GM21529 (cell line): ENCODE data around the gene KLHL22.

ENCODE experiments used
- ATAC-seq: cut with Tn5 transposase; IDR thresholded peaks from one replicate; pipeline ENCODE4 v1.9.1; 2021; ENCODE audit not compliant: unreplicated experiment

KLHL22 gene

GRCh38 chr22:20449819-20450550, 45.6 kb downstream of the KLHL22 start:
- no peak for ATAC-seq

- ATAC-seq, result no peak
Observed at GRCh38 chr22:20448630-20449029, 47.0 kb downstream of the KLHL22 start.

- ATAC-seq, result no peak
Observed at GRCh38 chr22:20446383-20446970, 49.1 kb downstream of the KLHL22 start.

- ATAC-seq, result no peak
Observed at GRCh38 chr22:20444325-20444724, 51.3 kb downstream of the KLHL22 start.

GRCh38 chr22:20442485-20443284, 52.9 kb downstream of the KLHL22 start:
- ATAC-seq, result no peak

- ATAC-seq, result no peak
Observed at GRCh38 chr22:20441631-20442484, 53.7 kb downstream of the KLHL22 start.

- ATAC-seq, result no peak
Observed at GRCh38 chr22:20440637-20441591, 54.7 kb downstream of the KLHL22 start.

GRCh38 chr22:20439928-20440575, 55.5 kb downstream of the KLHL22 start:
- ATAC-seq, result no peak

- no peak for ATAC-seq
Observed at GRCh38 chr22:20439556-20439927, 56.1 kb downstream of the KLHL22 start.

GRCh38 chr22:20438678-20439492, 56.7 kb downstream of the KLHL22 start:
- no peak for ATAC-seq

GRCh38 chr22:20438427-20438677, 57.2 kb downstream of the KLHL22 start:
- no peak for ATAC-seq

- ATAC-seq, result no peak
Observed at GRCh38 chr22:20437613-20438426, 57.8 kb downstream of the KLHL22 start, which contains the start of gene SCARF2. SCARF2 (minus strand) TSS chr22:20437825; CDS start chr22:20437754, 71 bp downstream.

- ATAC-seq, result no peak
Observed at GRCh38 chr22:20436768-20437612, 58.6 kb downstream of the KLHL22 start.

GRCh38 chr22:20436307-20436767, 59.3 kb downstream of the KLHL22 start:
- no peak for ATAC-seq

GRCh38 chr22:20435436-20436306, 59.9 kb downstream of the KLHL22 start:
- ATAC-seq, result no peak

- ATAC-seq, result no peak
Observed at GRCh38 chr22:20434773-20435172, 60.8 kb downstream of the KLHL22 start.
